GM19324 (cell line): ENCODE results near the gene WAPL.
A peak's percentile ranks its signal among the peaks of the same experiment; 100 is the strongest.
"Not testable (repeated sequence)": the region's sequence is repeated elsewhere in the genome, so short reads cannot be mapped to it uniquely, and the experiment has no call there.

ENCODE experiments used
- ATAC-seq: cut with Tn5 transposase; IDR thresholded peaks from one replicate; pipeline ENCODE4 v1.9.1; 2021; ENCODE audit warnings: mild to moderate bottlenecking, moderate library complexity; ENCODE audit not compliant: unreplicated experiment, low FRiP score

WAPL gene, protein sequence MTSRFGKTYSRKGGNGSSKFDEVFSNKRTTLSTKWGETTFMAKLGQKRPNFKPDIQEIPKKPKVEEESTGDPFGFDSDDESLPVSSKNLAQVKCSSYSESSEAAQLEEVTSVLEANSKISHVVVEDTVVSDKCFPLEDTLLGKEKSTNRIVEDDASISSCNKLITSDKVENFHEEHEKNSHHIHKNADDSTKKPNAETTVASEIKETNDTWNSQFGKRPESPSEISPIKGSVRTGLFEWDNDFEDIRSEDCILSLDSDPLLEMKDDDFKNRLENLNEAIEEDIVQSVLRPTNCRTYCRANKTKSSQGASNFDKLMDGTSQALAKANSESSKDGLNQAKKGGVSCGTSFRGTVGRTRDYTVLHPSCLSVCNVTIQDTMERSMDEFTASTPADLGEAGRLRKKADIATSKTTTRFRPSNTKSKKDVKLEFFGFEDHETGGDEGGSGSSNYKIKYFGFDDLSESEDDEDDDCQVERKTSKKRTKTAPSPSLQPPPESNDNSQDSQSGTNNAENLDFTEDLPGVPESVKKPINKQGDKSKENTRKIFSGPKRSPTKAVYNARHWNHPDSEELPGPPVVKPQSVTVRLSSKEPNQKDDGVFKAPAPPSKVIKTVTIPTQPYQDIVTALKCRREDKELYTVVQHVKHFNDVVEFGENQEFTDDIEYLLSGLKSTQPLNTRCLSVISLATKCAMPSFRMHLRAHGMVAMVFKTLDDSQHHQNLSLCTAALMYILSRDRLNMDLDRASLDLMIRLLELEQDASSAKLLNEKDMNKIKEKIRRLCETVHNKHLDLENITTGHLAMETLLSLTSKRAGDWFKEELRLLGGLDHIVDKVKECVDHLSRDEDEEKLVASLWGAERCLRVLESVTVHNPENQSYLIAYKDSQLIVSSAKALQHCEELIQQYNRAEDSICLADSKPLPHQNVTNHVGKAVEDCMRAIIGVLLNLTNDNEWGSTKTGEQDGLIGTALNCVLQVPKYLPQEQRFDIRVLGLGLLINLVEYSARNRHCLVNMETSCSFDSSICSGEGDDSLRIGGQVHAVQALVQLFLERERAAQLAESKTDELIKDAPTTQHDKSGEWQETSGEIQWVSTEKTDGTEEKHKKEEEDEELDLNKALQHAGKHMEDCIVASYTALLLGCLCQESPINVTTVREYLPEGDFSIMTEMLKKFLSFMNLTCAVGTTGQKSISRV (N-terminal part only)

DNA sequence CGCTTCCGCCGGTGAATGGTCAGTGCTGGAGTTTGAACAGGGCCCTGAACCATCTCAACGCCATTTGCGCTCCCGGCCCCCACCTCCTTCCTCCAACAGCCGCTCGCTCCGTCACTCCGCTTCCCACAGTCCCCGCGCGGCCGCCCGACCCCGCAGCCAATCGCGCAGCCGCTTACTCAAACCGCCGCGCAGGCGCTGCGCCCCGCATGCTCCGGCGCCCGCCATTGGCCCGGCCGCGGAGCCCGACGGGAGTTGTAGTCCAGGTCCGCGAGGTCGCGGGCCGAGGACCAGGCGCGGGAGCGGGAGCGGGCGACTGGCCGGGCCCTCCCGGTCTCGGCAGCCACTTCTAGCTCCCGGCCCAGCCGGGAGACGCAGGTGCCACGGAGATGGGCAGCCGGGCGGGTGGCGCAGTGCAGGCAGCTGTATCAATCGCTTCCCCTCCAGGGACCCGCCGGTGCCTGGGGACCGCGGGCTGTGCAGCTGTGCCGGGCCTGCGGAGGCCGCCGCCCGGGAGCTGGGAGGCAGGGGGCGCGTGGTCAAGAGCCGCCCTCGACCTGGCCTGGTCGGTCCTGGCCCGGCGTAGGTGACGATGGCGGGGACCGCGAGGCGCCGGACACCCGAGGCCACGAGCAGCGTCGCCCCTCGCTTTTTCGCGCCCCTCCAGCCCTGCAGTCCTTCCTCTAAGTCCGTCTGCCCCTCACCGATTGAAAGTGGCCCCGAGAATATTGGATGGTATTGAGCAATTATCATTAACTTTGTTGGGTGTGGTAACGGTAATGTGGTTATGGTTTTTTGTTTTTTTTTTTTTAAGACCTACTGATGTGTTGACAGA lies at the start of gene WAPL:
WAPL (minus strand) TSS at position 115 of the 832 bp plus-strand sequence. CDS start 3,723 bp downstream, outside the sequence.
- ATAC-seq: peak; percentile 98

DNA sequence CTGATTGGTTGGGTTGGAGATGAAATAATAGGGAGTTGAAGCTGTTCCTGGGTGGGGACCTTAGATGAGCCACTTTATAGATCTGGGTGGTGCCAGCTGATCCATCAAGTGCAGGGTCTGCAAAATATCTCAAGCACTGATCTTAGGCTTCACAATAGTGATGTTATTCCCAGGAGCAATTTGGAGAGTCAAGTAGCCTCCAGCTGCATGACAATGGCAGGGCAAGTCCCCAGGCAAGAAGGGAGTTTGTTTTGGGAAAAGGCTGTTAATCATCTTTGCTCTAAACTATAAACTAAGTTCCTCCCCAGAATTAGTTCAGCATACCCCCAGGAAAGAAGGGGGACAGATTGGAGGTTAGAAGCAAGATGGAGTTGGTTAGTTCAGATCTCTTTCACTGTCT lies 47.7 kb upstream of the WAPL start:
- no peak for ATAC-seq

DNA sequence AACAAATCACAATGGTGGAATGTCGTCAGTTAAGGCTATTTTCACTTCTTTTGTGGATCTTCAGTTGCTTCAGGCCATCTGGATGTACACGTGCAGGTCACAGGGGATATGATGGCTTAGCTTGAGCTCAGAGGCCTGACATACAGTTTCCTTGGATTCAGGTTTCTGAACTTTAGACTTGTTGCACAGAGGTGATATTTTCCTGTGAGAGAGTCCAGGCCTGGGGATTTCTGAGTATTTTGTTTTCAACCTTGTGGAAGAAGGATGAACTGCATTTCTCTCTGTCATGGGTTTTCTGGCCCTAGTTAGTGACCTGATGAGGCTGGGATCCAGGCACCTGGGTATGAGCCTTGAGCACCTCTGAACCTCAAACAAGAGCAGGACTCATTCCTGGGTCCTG lies 44.9 kb upstream of the WAPL start:
- not testable (repeated sequence) for ATAC-seq

DNA sequence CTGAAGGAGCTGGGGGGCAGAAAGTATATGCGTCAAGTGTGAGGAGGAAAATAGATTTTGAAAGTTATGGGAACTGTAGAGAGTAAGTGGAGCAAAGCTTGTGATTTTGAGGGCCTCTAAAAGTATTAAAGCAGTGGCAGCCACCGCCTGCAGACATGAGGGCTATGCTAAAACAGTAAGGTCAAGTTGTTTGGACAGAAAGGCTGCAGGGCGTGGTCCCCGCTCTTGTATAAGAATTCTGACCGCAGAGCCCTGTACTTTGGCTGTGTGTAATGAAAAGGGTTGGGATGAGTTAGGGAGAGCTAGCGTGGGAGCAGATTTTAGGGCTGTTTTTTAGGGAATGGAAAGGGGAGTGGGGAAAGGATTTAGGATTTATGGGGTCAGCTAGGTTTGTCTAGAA lies 41.7 kb upstream of the WAPL start:
- ATAC-seq: not testable (repeated sequence)

DNA sequence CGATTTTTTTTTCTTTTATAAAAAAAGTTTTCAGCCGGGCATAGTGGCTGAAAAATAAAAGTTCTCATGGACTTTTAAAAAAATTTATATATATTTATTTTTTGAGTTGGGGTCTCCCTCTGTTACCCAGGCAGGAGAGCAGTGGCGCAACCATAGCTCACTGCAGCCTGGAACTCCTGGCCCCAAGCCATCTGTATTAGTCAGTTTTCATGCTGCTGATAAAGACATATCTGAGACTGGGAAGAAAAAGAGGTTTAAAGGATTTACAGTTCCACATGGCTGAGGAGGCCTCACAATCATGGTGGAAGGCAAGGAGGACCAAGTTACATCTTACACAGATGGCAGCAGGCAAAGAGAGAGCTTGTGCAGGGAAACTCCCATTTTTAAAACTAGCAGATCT lies 37.1 kb upstream of the WAPL start:
- ATAC-seq: not testable (repeated sequence)

DNA sequence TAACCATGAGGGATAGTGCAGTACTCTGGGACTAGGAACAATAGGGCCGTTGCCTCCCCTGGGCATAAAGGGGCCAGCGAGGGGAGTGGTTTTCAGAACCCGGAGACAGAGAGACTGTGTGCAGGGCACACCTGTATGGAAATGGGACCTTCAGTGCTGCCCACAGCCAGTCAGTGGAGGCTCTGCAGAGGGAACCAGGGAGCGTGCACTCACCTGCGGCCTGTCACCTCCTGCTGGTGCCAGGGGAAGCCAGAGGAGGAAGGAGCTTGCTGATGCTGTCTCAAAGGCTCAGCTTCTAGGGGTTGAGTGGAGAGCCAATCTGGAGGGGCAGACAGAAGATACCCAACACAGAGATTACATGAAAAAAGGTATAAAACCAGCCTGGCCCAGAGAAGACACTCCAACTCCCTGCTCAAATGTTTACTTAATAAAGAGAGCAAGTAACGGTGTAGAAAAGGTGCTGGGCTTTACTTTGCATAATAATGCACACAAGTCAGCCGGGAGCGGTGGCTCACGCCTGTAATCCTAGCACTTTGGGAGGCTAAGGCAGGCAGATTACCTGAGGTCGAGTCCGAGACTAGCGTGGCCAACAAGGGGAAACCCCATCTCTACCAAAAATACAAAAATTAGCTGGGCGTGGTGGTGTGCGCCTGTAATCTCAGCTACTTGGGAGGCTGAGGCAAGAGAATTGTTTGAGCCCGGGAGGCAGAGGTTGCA lies 35.5 kb upstream of the WAPL start:
- ATAC-seq: no peak

DNA sequence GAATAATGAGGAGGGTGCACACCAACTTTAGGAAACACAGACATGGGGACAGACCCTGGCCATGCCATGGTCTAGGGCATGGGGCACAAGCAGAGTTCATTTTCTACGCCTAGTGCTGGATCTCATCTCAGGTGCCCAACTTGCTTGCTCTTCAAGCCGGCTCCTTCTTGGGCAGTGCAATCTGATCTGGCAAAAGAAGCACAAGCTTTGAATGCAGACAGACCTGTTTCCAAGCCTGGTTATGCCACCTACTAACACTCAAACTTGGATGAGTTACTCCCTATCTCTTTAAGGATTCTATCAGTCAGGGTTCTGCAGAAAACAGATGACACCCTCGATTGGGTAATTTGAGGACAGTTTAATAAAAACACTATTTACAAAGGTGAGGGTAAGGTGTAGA lies 34.9 kb upstream of the WAPL start:
- no peak for ATAC-seq

DNA sequence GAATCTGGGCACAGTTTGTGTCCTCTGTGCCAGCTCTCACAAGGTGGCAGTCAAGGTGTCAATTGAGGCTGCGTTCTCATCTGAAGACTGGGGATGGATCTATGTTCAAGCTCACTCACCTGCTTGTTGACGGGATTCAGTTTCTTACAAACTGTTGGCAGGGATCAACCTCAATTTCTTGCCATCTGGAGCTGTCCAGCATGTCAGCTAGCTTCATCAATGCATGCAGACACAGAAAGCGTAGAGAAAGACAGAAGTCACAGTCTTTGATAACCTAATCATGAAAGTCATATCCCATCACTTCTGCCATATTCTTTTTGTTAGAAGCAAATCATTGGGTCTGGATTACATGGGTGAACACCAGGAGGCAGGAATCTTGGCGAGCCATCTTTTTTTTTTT lies 32.0 kb upstream of the WAPL start:
- ATAC-seq: no peak

DNA sequence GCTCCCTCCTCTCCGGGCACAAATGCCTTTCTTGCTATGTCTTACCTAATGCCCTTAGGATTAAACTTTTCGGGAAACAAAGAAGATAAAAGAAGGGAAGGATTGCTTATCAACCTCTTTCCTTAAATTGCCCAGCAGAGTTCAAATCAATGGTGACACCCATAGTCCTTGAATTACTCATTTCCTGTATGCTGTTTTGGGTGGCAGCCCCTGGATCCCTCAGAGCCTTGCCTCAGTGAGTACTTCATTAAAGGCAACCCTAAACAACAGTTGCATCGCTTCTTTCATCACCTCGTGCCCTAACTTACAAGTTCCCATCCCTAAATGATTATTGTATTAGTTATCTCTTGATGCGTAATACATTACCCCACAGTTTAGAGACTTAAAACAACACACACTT lies 31.6 kb upstream of the WAPL start:
- no peak for ATAC-seq

DNA sequence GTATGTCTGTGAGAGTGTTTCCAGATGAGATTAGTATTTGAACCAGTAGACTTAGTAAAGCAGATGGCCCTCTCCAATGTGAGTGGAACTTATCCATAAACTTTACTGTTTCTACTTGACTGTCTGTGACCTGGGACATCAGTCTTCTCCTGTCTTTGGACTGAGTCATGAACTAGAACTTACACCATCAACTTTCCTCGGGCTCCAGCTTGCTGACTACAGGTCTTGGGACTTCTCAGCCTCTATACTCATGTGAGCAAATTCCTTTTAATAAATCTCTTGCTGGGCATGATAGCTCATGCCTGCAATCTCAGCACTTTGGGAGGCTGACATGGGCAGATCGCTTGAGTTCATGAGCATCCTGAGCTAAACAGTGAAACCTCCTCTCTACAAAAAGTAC lies 25.7 kb upstream of the WAPL start:
- ATAC-seq: no peak

DNA sequence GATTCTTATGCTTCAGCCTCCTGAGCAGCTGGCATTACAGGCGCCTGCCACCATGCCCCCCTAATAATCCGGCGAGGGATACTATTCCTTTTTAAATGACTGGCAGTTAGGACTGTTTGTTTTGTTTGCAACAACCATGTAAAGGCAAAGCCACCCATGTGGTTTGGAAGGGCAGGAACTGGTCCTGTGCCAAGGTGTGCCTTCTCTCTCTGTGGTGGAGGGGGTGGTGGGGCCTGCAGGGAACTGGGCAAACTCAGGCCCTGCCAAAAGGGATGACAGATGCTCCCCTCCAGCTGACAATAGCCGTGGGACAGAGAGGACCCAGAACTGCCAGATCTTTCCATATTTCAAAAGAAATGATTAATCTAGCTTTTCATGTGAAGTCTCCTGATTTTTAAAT lies 23.5 kb upstream of the WAPL start:
- ATAC-seq: no peak

DNA sequence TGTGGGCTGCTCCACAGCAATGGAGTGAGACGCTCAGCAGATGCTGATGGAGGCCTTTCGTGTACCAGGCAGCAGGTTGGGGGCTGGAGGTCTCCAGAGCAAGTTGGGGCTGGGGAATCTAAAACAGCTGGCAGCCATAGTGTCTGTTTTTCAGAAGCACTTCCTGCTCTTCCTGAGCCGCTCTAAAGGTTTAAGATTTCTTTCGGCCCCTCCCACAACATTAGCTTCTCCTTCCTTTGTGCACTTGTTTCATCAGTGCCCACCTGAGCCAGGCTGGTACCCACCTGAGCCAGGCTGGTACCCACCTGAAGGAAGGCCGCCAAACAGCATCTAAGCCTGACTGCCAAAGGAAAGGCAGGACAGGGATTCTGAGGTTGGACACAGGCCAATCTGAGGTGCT lies 18.4 kb upstream of the WAPL start:
- ATAC-seq: no peak

DNA sequence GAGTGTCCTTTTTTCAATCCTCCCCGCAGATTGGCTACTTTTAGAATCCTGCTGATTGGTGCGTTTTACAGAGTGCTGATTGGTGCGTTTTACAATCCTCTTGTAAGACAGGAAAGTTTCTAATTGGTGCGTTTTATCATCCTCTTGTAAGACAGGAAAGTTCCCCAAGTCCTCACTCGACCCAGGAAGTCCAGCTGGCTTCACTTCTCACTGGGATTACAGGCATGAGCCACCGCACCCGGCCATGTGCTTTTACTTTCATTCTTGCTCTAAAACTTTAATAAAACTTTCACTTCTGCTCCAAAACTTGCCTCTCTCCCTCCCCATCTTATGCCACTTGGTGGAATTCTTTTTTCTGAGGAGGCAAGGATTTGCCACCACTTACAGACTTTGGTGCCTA lies 17.0 kb upstream of the WAPL start:
- ATAC-seq: no peak

DNA sequence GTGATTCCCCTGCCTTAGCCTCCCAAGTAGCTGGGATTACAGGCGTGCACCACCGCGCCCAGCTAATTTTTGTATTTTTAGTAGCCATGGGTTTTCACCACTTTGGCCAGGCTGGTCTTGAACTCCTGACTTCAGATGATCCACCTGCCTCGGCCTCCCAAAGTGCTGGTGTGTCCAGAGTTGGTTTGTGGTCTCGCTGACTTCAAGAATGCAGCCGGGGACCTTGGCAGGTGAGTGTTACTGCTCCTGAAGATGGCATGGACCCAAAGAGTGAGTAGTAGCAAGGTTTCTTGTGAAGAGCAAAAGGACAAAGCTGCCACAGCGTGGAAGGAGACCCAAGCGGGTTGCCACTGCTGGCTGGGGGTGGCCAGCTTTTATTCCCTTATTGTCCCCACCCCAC lies 16.4 kb upstream of the WAPL start:
- ATAC-seq: not testable (repeated sequence)

DNA sequence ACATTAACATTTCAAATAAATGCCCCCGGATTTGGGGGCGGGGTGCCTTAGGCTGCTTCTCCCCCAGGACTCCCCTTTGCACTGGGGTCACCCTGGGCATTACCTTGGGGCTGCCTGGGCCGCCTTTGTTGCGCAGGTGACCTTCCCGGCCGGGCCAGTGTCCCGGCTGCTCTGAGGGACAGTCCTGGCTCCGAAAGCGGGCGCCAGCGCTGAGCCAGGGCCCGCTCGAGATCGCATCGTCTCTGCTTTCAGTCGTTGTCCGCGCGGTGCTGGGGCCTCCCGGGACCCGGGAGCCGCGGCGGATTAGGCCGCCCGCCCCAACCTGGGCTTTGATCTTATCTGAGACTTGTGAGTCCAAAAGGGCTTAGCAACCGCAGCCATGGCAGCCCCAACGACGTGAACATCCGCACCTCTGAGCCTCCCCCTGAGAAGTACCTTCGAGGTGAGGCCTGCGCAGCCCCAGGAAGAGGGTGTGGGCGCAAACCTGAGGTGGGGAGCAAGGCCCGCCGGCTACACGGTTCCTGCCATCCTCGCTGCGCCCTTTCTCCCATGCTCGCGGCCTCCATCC lies 14.8 kb upstream of the WAPL start:
- no peak for ATAC-seq

DNA sequence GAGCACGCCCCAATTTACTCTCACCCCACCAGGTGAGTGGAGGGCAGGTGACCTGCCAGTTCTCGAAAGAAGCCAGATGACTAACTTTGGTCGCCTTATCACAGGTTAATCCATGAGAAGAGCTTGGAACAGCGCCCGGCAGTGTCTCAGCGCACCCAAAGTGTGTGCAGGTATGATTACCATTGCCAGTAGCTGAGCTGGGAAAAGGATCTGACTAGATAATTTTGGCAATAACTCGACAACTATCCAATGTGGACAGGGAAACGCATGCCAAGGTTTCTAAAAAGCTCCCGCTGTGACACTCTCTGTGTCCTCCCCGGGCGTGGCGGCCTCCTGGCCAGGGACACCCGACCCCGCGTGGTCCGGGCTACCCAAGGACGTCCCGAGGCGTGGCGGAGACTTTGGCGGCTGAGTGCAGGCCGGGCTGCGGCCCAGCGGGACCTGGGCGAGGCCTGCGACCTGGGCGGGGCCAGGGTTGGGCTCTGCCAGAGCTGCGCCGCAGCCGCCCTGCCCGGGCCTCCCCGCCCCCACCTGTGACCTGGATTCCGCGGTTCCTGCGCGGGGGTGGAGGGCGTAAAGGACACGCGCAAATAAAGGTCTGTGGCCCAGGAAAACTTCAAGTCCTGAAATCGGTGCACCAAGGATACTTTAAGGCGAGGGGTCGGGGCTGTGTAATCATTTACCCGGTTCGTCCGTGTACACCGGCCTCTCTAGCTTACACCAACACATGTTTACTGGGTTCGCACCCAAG lies 13.7 kb upstream of the WAPL start:
- ATAC-seq: no peak

DNA sequence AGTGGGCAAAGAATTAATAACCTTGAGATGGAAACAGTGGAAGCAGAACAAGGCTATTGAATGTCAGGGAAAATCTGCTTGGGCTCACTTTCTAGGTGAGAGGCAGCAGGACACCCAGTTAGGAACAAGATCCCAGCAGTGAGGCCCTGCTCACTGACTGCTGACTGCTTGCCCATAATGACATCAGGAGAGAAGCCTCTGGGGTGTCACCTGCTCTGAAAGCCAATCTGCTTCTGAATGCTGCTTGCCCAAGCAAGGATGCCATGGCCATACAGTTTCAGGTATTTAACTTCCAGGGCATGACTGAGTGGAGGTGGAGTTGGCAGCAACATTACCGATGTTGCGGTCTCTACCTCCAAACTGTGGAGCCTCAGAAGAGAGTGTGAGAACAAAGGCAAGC lies 11.7 kb upstream of the WAPL start:
- ATAC-seq: no peak

DNA sequence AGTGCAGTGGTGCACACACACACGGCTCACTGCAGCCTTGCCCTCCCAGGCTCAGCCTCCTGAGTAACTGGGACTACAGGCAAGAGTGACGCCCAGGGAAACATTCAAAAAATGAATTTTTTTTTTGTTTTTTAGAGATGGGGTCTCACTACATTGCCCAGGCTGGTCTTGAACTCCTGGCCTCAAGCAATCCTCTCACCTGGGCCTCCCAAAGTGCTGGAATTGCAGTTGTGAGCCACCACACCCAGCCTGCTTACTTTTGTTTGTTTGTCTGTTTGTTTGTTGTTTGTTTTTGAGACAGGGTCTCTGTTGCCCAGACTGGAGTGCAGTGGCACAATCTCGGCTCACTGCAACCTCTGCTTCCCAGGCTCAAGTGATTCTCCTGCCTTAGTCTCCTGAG lies 7.1 kb upstream of the WAPL start:
- ATAC-seq: not testable (repeated sequence)

DNA sequence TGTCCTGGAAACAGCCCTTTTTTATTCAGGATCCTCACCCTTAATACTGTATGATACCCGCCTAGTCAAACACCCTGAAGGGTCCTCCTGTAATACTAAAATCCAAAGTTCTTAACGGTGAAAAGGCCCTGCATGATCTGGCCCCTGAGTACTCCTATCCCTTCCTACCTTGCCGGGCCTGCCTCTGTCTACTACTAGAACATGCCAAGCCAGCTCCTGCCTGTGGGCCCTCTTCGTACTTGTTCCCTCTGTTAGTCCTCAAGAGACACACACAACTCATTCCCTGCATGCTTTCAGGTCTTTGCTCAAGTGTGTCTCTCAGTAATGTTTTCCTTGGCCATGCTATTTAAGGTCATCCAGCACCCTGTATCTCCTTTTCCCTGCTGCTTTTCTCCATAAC lies 5.0 kb upstream of the WAPL start:
- no peak for ATAC-seq
